Transverse colon (tissue), 4 donors: ENCODE data around the gene RPRD1A.

Experiments used
- CTCF ChIP-seq, 5 experiments: fragments of 200-600 bp in 3 of 5; fragments of 450-650 bp in 2 of 5; sonication (generic) in 3 of 5; IDR thresholded peaks; 1 replicate in 2 of 5; 2 replicates in 3 of 5; pipeline ENCODE4 v1.5.1; 2016 to 2017; ENCODE audit warnings: antibody characterized with exemption in 5 of 5, inconsistent platforms in 3 of 5, mild to moderate bottlenecking in 2 of 5, moderate library complexity in 1 of 5
- POLR2A ChIP-seq: fragments of 450-650 bp; IDR thresholded peaks from one replicate; pipeline ENCODE4 v1.6.1; 2016; ENCODE audit warnings: antibody characterized with exemption, mild to moderate bottlenecking, moderate library complexity
- POLR2AphosphoS5 ChIP-seq, 3 donors: sonication (generic); formaldehyde crosslinking; IDR thresholded peaks; one replicate each; pipeline ENCODE4 v1.6.1; 2016; ENCODE audit warnings: antibody characterized with exemption in 3 of 3

- TF ChIP-seq POLR2AphosphoS5 (IDR thresholded peaks at IDR 0.05) = no peak
- no peak for TF ChIP-seq POLR2A
- no peak for TF ChIP-seq CTCF (IDR thresholded peaks at IDR 0.05)
Observed at GRCh38 chr18:35948080-35948479, 119.3 kb downstream of the RPRD1A start.
